CD4-positive, CD25-positive, alpha-beta regulatory T cell (primary cell): Measurements from ENCODE around the gene RFX1. TPM values are rescaled to one million over a fixed set of nuclear protein-coding genes. Genes with fewer than 3 reads are reported as not detected.
A peak's percentile ranks its signal among the peaks of the same experiment; 100 is the strongest.
"Not testable (repeated sequence)": the region's sequence is repeated elsewhere in the genome, so short reads cannot be mapped to it uniquely, and the experiment has no call there.

Experiments
- ATAC-seq, 2 donors: fragments of 150-1000 bp; cut with Tn5 transposase; one replicate each; pipeline ENCODE4 v1.10.0; 2021; ENCODE audit warnings: low read depth in 2 of 2, moderate number of reproducible peaks in 2 of 2, moderate library complexity in 1 of 2
- DNase-seq, 3 donors: peaks; one replicate each; pipeline versions ENCODE4 v3.0.0 to v3.0.0-alpha.2; 2012 to 2022; ENCODE audit warnings: mixed read lengths in 1 of 3
- H3K27ac ChIP-seq: one replicate; pipeline ENCODE4 v1.7.0; 2013; ENCODE audit warnings: mild to moderate bottlenecking, low read length; ENCODE audit not compliant: insufficient read depth, poor library complexity, severe bottlenecking
- H3K27me3 ChIP-seq: one replicate; pipeline ENCODE4 v1.7.0; 2013; ENCODE audit warnings: low read length; ENCODE audit not compliant: control insufficient read depth, insufficient read depth
- H3K36me3 ChIP-seq: one replicate; pipeline ENCODE4 v1.7.0; 2013; ENCODE audit warnings: mild to moderate bottlenecking, low read length, moderate library complexity; ENCODE audit not compliant: control insufficient read depth, insufficient read depth
- H3K4me1 ChIP-seq: 2 replicates; pipeline ENCODE4 v1.7.0; 2013; ENCODE audit warnings: mild to moderate bottlenecking, low read length; ENCODE audit not compliant: insufficient read depth, control insufficient read depth, poor library complexity, severe bottlenecking
- H3K4me3 ChIP-seq: one replicate; pipeline ENCODE4 v1.7.0; 2013; ENCODE audit warnings: low read depth, mild to moderate bottlenecking, low read length, moderate library complexity
- H3K9me3 ChIP-seq, 2 experiments: 1 replicate in 1 of 2; 2 replicates in 1 of 2; pipeline ENCODE4 v1.7.0; 2013; ENCODE audit warnings: low read length in 2 of 2, mild to moderate bottlenecking in 1 of 2, moderate library complexity in 1 of 2; ENCODE audit not compliant: control insufficient read depth in 2 of 2
- H3K27ac Mint-ChIP-seq, 3 donors: one replicate each; pipeline ENCODE4 v1.8.0; 2020 to 2022; ENCODE audit warnings: mild to moderate bottlenecking in 3 of 3, mixed read lengths in 3 of 3, moderate library complexity in 2 of 3
- H3K27me3 Mint-ChIP-seq: one replicate; pipeline ENCODE4 v1.8.0; 2022; ENCODE audit warnings: mild to moderate bottlenecking, mixed read lengths
- H3K36me3 Mint-ChIP-seq: one replicate; pipeline ENCODE4 v1.8.0; 2020; ENCODE audit warnings: mixed read lengths
- H3K4me1 Mint-ChIP-seq, 4 donors: one replicate each; pipeline ENCODE4 v1.8.0; 2020 to 2022; ENCODE audit warnings: mixed read lengths in 4 of 4, mild to moderate bottlenecking in 1 of 4
- H3K4me3 Mint-ChIP-seq, 4 donors: one replicate each; pipeline ENCODE4 v1.8.0; 2020 to 2022; ENCODE audit warnings: mild to moderate bottlenecking in 4 of 4, mixed read lengths in 4 of 4, moderate library complexity in 3 of 4
- H3K9me3 Mint-ChIP-seq, 7 donors: one replicate each; pipeline ENCODE4 v1.8.0; 2020 to 2022; ENCODE audit warnings: mixed read lengths in 7 of 7, mild to moderate bottlenecking in 3 of 7, moderate library complexity in 2 of 7
- polyA plus RNA-seq, 4 donors: library from polyadenylated mRNA; unstranded; fragments of 300-500 nt; fragmentation: Illumina TruSeq; gene quantifications; one replicate each; pipeline ENCODE4 v1.2.3, GENCODE V29; 2021
- total RNA-seq: library from RNA; stranded (reverse); gene quantifications from one replicate; pipeline ENCODE4 v1.2.3, GENCODE V29; 2022

The RFX1 gene
- total and polyA plus RNA-seq, 5 donors from 2014 or later = 0.48 to 23.2 (median 1.1) TPM

GRCh38 chr19:14051980-14052379, 45.9 kb upstream of the RFX1 start:
- H3K9me3 Mint-ChIP-seq = peaks cover 0 to 3% (median 0%) of the 10 kb centered on the region in 7 donors
- Histone ChIP-seq H3K4me1 (no peaks in the 10 kb centered on the region), H3K27ac (no peak overlapping the region), H3K4me3 (no peak overlapping the region), H3K27me3 (no peaks in the 10 kb centered on the region), H3K36me3 (peaks cover 48% of the 10 kb centered on the region), H3K9me3 (no peaks in the 10 kb centered on the region)
- H3K4me3 Mint-ChIP-seq = no peak overlapping the region
- ATAC-seq (no peak), DNase-seq (no peak)
- peaks cover 11% of the 10 kb centered on the region for H3K27me3 Mint-ChIP-seq
- peaks cover 28% of the 10 kb centered on the region for H3K36me3 Mint-ChIP-seq
- H3K27ac Mint-ChIP-seq = no peak overlapping the region
- H3K4me1 Mint-ChIP-seq = peaks cover 0 to 12% (median 6%) of the 10 kb centered on the region in 4 donors

GRCh38 chr19:14050961-14051360, 44.8 kb upstream of the RFX1 start:
- DNase-seq, H3K27me3 Mint-ChIP-seq, H3K9me3 Mint-ChIP-seq, H3K27ac ChIP-seq, H3K4me3 Mint-ChIP-seq, H3K27ac Mint-ChIP-seq, ATAC-seq, H3K27me3 ChIP-seq, H3K9me3 ChIP-seq, H3K4me3 ChIP-seq, H3K4me1 ChIP-seq: not testable (repeated sequence)
- H3K4me1 Mint-ChIP-seq = peaks cover 0 to 11% (median 5%) of the 10 kb centered on the region in 4 donors
- H3K36me3 ChIP-seq = peaks cover 54% of the 10 kb centered on the region
- H3K36me3 Mint-ChIP-seq = peaks cover 28% of the 10 kb centered on the region

- Histone ChIP-seq H3K27ac (no peak overlapping the region), H3K4me1 (no peaks in the 10 kb centered on the region), H3K9me3 (no peaks in the 10 kb centered on the region), H3K4me3 (no peak overlapping the region), H3K36me3 (peaks cover 57% of the 10 kb centered on the region), H3K27me3 (no peaks in the 10 kb centered on the region)
- ATAC-seq (no peak), DNase-seq (no peak)
- no peak overlapping the region for H3K4me3 Mint-ChIP-seq
- peaks cover 4% of the 10 kb centered on the region for H3K27me3 Mint-ChIP-seq
- peaks cover 28% of the 10 kb centered on the region for H3K36me3 Mint-ChIP-seq
- peaks cover 0 to 9% (median 5%) of the 10 kb centered on the region in 4 donors for H3K4me1 Mint-ChIP-seq
- H3K27ac Mint-ChIP-seq = peak overlapping the region in 1 of 3 donors; percentile 51
- H3K9me3 Mint-ChIP-seq = peaks cover 0 to 3% (median 0%) of the 10 kb centered on the region in 7 donors
Measured at GRCh38 chr19:14050512-14050911, 44.4 kb upstream of the RFX1 start.

DNA sequence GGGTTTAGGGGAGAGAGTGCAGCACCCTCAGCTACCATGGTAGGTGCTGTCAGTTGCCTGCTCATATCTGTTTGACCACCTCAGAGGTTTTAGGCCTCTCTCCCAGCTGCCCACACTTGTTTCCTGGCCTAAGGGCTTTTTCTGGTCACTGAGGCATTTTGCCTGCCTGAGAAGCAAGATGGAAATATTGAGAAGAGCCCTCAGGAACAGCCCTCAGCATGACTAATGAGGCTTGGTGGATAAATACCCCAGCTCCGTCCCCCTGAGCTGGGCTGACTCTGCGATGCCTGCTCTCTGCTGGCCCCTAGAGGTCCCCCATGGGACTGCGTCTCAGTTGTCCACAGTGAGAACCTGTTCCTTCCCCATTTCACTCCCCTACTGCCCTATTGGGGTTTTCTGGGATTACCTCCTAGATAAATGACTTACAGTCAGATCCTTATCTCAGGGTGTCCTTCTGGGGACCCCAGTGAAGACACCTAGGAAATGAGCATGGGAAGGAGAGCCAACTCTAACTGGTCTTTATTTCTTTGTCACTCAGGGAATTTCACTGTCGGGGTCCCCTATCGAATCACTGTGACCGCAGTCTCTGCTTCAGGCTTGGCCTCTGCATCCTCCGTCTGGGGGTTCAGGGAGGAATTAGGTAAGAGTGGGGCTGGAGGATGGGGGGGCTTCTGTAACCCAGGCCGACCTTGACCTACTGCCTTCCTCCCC, 42.5 kb upstream of the RFX1 start:
- no peaks in the 10 kb centered on the region for H3K9me3 ChIP-seq
- ATAC-seq (peak; percentile 80 to 84), DNase-seq (peak; percentile 59 to 66 (median 59))
- no peak overlapping the region for H3K27ac ChIP-seq
- Mint-ChIP-seq H3K36me3 (peaks cover 28% of the 10 kb centered on the region), H3K4me3 (peak overlapping the region in 1 of 4 donors; percentile 49), H3K27ac (peak overlapping the region in 2 of 3 donors; percentile 73 to 74), H3K4me1 (peaks cover 0 to 4% (median 0%) of the 10 kb centered on the region in 4 donors), H3K27me3 (no peaks in the 10 kb centered on the region), H3K9me3 (peaks cover 0 to 3% (median 0%) of the 10 kb centered on the region in 7 donors)
- H3K4me3 ChIP-seq = no peak overlapping the region
- no peaks in the 10 kb centered on the region for H3K27me3 ChIP-seq
- peaks cover 65% of the 10 kb centered on the region for H3K36me3 ChIP-seq
- no peaks in the 10 kb centered on the region for H3K4me1 ChIP-seq

DNA sequence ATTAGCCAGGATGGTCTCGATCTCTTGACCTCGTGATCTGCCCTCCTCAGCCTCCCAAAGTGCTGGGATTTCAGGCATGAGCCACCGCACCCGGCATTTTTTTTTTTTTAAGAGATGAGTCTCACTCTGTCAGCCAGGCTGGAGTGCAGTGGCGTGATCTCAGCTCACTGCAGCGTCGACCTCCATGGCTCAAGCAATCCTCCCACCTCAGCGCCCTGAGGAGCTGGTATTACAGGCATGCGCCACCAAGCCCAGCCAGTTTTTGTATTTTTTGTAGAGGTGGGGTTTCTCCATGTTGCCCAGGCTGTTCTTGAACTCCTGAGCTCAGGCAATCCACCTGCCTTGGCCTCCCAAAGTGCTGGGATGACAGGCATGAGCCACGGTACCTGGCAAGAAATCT, 41.7 kb upstream of the RFX1 start:
- H3K27ac ChIP-seq = not testable (repeated sequence)

GRCh38 chr19:14042659-14043608, 36.8 kb upstream of the RFX1 start:
- peak; percentile 11 to 60 (median 36) for DNase-seq
- peak overlapping the region; percentile 37 for H3K27ac ChIP-seq
- H3K4me1 Mint-ChIP-seq = peaks cover 4 to 16% (median 7%) of the 10 kb centered on the region in 4 donors
- not testable (repeated sequence) for H3K27me3 ChIP-seq, H3K4me3 ChIP-seq, H3K9me3 ChIP-seq, H3K27me3 Mint-ChIP-seq, H3K9me3 Mint-ChIP-seq, H3K4me1 ChIP-seq
- peak overlapping the region in 2 of 3 donors; percentile 87 to 89 for H3K27ac Mint-ChIP-seq
- peak overlapping the region in 1 of 4 donors; percentile 35 for H3K4me3 Mint-ChIP-seq
- H3K36me3 ChIP-seq = peaks cover 58% of the 10 kb centered on the region
- ATAC-seq = peak; percentile 37 to 39
- H3K36me3 Mint-ChIP-seq = peaks cover 18% of the 10 kb centered on the region

More for the DNA sequence above, 41.7 kb upstream of the RFX1 start:
- not testable (repeated sequence) for H3K4me1 Mint-ChIP-seq, ATAC-seq, H3K4me3 ChIP-seq, H3K27me3 Mint-ChIP-seq, H3K9me3 ChIP-seq, H3K27me3 ChIP-seq, H3K4me3 Mint-ChIP-seq, H3K4me1 ChIP-seq, H3K27ac Mint-ChIP-seq, DNase-seq, H3K9me3 Mint-ChIP-seq
- peaks cover 66% of the 10 kb centered on the region for H3K36me3 ChIP-seq
- H3K36me3 Mint-ChIP-seq = peaks cover 30% of the 10 kb centered on the region

DNA sequence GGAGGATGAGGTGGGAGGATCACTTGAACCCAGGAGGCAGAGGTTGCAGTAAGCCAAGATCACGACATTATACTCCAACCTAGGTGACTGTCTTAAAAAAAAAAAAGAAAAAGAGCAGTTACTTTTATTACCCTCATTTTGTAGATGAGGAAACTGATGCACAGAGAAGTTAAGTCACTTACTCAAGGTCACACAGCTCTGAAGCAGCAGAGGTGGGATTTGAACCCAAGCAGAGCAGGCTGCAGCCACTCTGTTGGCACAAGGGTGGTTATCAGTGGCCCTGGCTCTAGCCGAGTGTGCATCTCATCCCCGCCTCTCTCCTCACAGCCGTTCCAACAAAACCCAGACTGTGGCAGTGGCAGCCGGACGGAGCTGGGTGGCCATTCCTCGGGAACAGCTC, 33.1 kb upstream of the RFX1 start:
- H3K27me3 Mint-ChIP-seq = no peaks in the 10 kb centered on the region
- H3K9me3 Mint-ChIP-seq = no peaks in the 10 kb centered on the region
- Histone ChIP-seq H3K36me3 (peaks cover 57% of the 10 kb centered on the region), H3K4me1 (peaks cover 20% of the 10 kb centered on the region), H3K27ac (no peak overlapping the region), H3K4me3 (no peak overlapping the region), H3K27me3 (no peaks in the 10 kb centered on the region), H3K9me3 (no peaks in the 10 kb centered on the region)
- ATAC-seq (no peak), DNase-seq (no peak)
- H3K27ac Mint-ChIP-seq = no peak overlapping the region
- peaks cover 6 to 38% (median 14%) of the 10 kb centered on the region in 4 donors for H3K4me1 Mint-ChIP-seq
- peaks cover 25% of the 10 kb centered on the region for H3K36me3 Mint-ChIP-seq
- no peak overlapping the region for H3K4me3 Mint-ChIP-seq
